OCI-LY7 (cell line): Measurements from ENCODE around the gene SPSB1. TPM values are rescaled to one million over a fixed set of nuclear protein-coding genes. Genes with fewer than 3 reads are reported as not detected.

ENCODE experiments used
- BruUV-seq: library from RNA; stranded (reverse); fragments of 400-500 nt; replicated peaks from 2 replicates; lab custom pipeline; 2021; lab: Mats Ljungman, UMichigan
- CTCF ChIA-PET: fragments of 300-600 bp; sonication (Branson Sonifier 250); formaldehyde crosslinking; loops from one replicate; lab custom pipeline; 2022; ENCODE audit warnings: antibody characterized with exemption; ENCODE audit not compliant: unreplicated experiment; lab: Charles Lee
- POLR2A ChIA-PET: fragments of 300-600 bp; sonication (Branson Sonifier 250); formaldehyde crosslinking; loops from one replicate; lab custom pipeline; 2022; ENCODE audit warnings: antibody characterized with exemption; lab: Charles Lee
- DNase-seq: peaks from one replicate; pipeline ENCODE4 v3.0.0-alpha.2; 2015; ENCODE audit warnings: low spot score
- H2AFZ ChIP-seq: fragments of 200-600 bp; sonication (generic), shearing (Covaris generic); 2 replicates; pipeline ENCODE4 v1.6.1; 2014; ENCODE audit warnings: mild to moderate bottlenecking, antibody characterized with exemption, low read length, moderate library complexity
- H3K27ac ChIP-seq: fragments of 200-600 bp; sonication (generic); 2 replicates; pipeline ENCODE4 v1.5.1; 2014; ENCODE audit warnings: mixed run types, low read depth, mild to moderate bottlenecking, moderate library complexity, low read length, inconsistent platforms; ENCODE audit not compliant: poor library complexity, severe bottlenecking
- H3K36me3 ChIP-seq: fragments of 200-600 bp; sonication (generic); 2 replicates; pipeline ENCODE4 v1.6.1; 2014; ENCODE audit warnings: mild to moderate bottlenecking, antibody characterized with exemption, low read length, moderate library complexity, mixed read lengths; ENCODE audit not compliant: insufficient read depth
- H3K4me1 ChIP-seq: fragments of 200-600 bp; sonication (generic); 2 replicates; pipeline ENCODE4 v1.5.1; 2014; ENCODE audit warnings: mild to moderate bottlenecking, low read length; ENCODE audit not compliant: insufficient read depth, poor library complexity, severe bottlenecking
- H3K4me2 ChIP-seq: fragments of 200-600 bp; sonication (generic); 2 replicates; pipeline ENCODE4 v1.6.1; 2014; ENCODE audit warnings: mild to moderate bottlenecking, low read length
- H3K4me3 ChIP-seq: fragments of 200-600 bp; sonication (generic); 2 replicates; pipeline ENCODE4 v1.5.1; 2014; ENCODE audit warnings: mild to moderate bottlenecking, low read depth, low read length; ENCODE audit not compliant: poor library complexity, severe bottlenecking
- H3K79me2 ChIP-seq: fragments of 200-600 bp; sonication (generic); 2 replicates; pipeline ENCODE4 v1.6.1; 2016; ENCODE audit warnings: low read depth, mild to moderate bottlenecking, low read length, moderate library complexity, mixed read lengths; ENCODE audit not compliant: insufficient read depth
- H3K9me2 ChIP-seq: fragments of 200-600 bp; sonication (generic); 2 replicates; pipeline ENCODE4 v1.6.1; 2016; ENCODE audit warnings: mild to moderate bottlenecking, low read length, mixed read lengths; ENCODE audit not compliant: insufficient read depth
- H3K9me3 ChIP-seq: fragments of 200-600 bp; sonication (generic); 2 replicates; pipeline ENCODE4 v1.6.1; 2014; ENCODE audit warnings: mild to moderate bottlenecking, mixed run types, low read length, mixed read lengths
- H4K20me1 ChIP-seq: fragments of 200-600 bp; sonication (generic); 2 replicates; pipeline ENCODE4 v1.6.1; 2014; ENCODE audit warnings: mild to moderate bottlenecking, antibody characterized with exemption, low read length, moderate library complexity, mixed read lengths; ENCODE audit not compliant: insufficient read depth
- EZH2phosphoT487 ChIP-seq: fragments of 200-600 bp; sonication (generic); IDR thresholded peaks from 2 replicates; pipeline ENCODE4 v1.6.1; 2018; ENCODE audit warnings: low read depth, borderline replicate concordance, mild to moderate bottlenecking, mixed run types, antibody characterized with exemption, low read length, moderate library complexity, mixed read lengths
- intact Hi-C: fragments of 100-400 bp; cut with micrococcal nuclease; formaldehyde crosslinking; loops from one replicate; pipeline ENCODE4 v1.10.0; 2022; ENCODE audit not compliant: unreplicated experiment
- total RNA-seq, 2 experiments: library from RNA; depleted of rRNA in 1 of 2; stranded (reverse); fragments of >200 nt in 1 of 2; shearing (Covaris generic) in 1 of 2; gene quantifications; 2 replicates each; pipeline ENCODE4 v1.2.3, GENCODE V29; 2014 to 2022
- TF ChIP-seq, protein P1 (sequence below): fragments of 200-600 bp; sonication (generic); conservative IDR thresholded peaks from 2 replicates; pipeline ENCODE4 v1.5.1; 2014; ENCODE audit warnings: mild to moderate bottlenecking, antibody characterized with exemption, low read length, moderate library complexity, mixed read lengths

The SPSB1 gene
- total RNA-seq, 2 experiments from 2014 or later, result 1.2 to 14.0 TPM

DNA sequence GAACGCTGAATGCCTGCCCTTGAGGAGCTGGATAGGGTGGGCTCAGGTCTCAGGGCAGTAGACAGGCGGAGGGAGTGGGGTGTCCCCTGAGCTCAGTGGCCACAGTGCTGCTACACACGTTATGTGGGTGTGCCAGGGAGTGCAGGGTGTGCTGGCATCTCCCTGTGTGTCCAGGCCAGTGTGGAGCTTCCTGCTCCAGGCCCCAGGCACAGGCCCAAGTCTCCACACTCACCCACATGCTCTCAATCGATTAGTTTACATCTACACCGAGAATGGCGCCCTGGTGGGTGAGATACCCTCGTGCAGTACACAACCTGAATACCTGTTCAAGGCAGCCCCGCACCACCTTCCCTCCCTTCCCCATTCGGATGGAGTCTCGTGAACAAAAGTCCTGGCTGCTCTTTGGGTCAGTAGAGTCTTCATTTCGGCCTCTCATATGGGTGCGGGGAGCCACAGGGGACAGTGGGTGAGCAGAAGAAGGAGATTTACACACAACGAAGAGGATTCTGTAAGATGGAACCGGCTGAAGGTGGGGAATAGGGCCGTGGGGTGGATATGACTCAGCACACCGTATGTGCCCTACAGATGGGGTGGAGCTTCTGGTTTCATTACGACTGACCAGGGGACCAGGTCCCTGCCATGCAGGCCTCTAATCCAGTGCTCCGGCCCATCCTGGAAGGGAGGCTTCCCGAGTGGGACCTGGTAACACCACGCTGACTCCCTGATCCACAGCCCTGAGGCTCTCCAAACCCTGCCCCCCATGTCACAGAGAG, 93.3 kb downstream of the SPSB1 start:
- Histone ChIP-seq H3K4me1 (no peaks in the 10 kb centered on the region), H3K4me2 (no peak overlapping the region), H3K4me3 (no peak overlapping the region), H3K79me2 (no peaks in the 10 kb centered on the region), H3K9me3 (no peaks in the 10 kb centered on the region), H3K27ac (no peak overlapping the region), H3K36me3 (no peaks in the 10 kb centered on the region), H4K20me1 (no peaks in the 10 kb centered on the region), H2AFZ (no peak overlapping the region), H3K9me2 (no peaks in the 10 kb centered on the region)
- ChIA-PET CTCF (no interaction called here), POLR2A (interaction anchor here (0.5 to 1.0 kb wide), 4 partner anchors 27 to 855 kb away, joined by 3 to 6 read pairs (median 4); no protein-coding TSS in a partner anchor)
- no TSS peak for BruUV-seq
- DNase-seq, result no peak
- intact Hi-C loops, result no loop called here
- TF ChIP-seq, protein P1, sequence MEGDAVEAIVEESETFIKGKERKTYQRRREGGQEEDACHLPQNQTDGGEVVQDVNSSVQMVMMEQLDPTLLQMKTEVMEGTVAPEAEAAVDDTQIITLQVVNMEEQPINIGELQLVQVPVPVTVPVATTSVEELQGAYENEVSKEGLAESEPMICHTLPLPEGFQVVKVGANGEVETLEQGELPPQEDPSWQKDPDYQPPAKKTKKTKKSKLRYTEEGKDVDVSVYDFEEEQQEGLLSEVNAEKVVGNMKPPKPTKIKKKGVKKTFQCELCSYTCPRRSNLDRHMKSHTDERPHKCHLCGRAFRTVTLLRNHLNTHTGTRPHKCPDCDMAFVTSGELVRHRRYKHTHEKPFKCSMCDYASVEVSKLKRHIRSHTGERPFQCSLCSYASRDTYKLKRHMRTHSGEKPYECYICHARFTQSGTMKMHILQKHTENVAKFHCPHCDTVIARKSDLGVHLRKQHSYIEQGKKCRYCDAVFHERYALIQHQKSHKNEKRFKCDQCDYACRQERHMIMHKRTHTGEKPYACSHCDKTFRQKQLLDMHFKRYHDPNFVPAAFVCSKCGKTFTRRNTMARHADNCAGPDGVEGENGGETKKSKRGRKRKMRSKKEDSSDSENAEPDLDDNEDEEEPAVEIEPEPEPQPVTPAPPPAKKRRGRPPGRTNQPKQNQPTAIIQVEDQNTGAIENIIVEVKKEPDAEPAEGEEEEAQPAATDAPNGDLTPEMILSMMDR, result no peak
- no peak for TF ChIP-seq EZH2phosphoT487

DNA sequence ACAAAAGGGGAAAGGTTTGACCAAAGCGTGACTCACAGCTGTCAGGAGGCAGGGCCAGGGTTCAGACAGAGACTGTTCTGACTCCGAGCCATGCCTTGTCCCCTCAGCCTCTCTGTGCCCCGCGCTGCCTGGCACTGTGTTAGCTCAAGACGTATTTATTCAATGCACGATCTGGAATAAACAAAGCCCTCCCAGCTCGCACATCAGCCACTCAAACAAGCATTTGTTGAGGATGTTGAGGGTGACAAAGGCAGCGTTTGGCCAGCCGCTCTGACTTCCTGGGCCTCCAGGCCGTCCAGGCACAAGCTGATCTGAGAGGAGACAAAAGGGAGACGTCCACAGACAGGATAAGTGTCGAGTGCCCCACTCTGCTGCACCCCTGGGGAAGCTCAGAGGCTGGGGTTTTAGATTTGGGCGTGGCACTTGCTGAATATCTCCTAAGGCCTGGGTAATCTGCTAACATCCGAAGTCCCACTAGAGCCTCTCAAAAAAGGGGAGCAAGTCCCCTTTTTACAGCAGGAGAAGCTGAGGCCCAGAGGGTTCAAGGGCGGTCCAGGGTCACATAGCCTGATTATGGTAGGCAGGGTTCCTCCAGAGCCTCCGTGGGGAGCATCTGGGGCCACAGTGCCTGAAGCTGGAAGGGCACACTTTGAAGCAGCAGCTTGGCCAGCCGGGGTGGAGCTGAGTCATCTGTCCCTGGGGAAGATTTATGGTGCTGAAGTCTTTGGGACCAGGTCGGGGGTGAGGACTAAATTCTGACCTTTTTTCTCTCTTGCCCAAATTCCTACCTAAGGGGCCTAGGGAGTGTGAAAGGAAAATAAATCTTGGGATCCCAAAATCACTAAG, 95.9 kb downstream of the SPSB1 start:
- BruUV-seq, result no TSS peak

More for the DNA sequence above, 95.9 kb downstream of the SPSB1 start:
- Histone ChIP-seq H3K79me2 (no peaks in the 10 kb centered on the region), H3K4me3 (no peak overlapping the region), H2AFZ (no peak overlapping the region), H3K27ac (no peak overlapping the region), H4K20me1 (no peaks in the 10 kb centered on the region), H3K9me3 (no peaks in the 10 kb centered on the region), H3K9me2 (no peaks in the 10 kb centered on the region), H3K4me1 (no peaks in the 10 kb centered on the region), H3K4me2 (no peak overlapping the region), H3K36me3 (no peaks in the 10 kb centered on the region)
- intact Hi-C loops, result no loop called here
- CTCF ChIA-PET, result no interaction called here
- POLR2A ChIA-PET, result interaction anchor here (0.7 kb wide), 1 partner anchor 321 kb away, joined by 6 read pairs; no protein-coding TSS in a partner anchor
- DNase-seq, result no peak
- TF ChIP-seq, protein P1, result no peak
- TF ChIP-seq EZH2phosphoT487, result no peak
